Sigmoid colon (tissue), 4 donors: Measurements from ENCODE around the gene INSRR.

Experiments
- EP300 ChIP-seq, 4 donors: sonication (generic); formaldehyde crosslinking; IDR thresholded peaks; one replicate each; pipeline ENCODE4 v1.6.1; 2017; ENCODE audit warnings: antibody characterized with exemption in 4 of 4
- POLR2A ChIP-seq, 2 donors: fragments of 450-650 bp; IDR thresholded peaks; one replicate each; pipeline ENCODE4 v1.6.1; 2016; ENCODE audit warnings: antibody characterized with exemption in 2 of 2, mild to moderate bottlenecking in 2 of 2, moderate library complexity in 2 of 2
- POLR2AphosphoS5 ChIP-seq, 4 donors: sonication (generic); formaldehyde crosslinking; IDR thresholded peaks; one replicate each; pipeline ENCODE4 v1.6.1; 2017; ENCODE audit warnings: antibody characterized with exemption in 4 of 4
- TF ChIP-seq, protein P1 (sequence below), 4 experiments: fragments of 450-650 bp in 3 of 4; fragments of 200-600 bp in 1 of 4; IDR thresholded peaks; one replicate each; pipeline ENCODE4 v1.5.1; 2016 to 2019; ENCODE audit warnings: antibody characterized with exemption in 4 of 4, mild to moderate bottlenecking in 3 of 4, moderate library complexity in 2 of 4

DNA sequence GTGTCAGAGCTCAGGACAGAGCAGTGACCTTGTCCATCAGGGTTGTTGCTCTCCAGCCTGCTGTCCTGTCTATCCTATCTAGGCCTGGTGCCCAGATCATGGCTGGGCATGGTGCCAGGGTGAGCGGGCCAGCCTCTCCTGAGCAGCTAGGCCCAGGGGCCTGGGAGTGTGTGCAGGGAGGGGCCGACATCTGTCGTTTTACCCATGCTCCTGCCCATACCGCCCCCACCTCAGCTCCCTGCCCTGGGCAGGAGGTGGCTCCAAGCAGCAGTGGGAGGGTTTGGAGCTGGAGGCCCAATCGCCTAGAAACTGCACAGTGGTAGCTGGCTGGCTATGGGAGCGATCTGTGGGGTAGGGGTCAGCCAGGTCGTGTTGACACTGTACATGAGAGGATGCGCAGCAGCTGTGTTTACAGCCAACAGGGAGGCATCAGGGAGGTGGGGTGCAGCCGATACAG, 6.5 kb downstream of the INSRR start:
- TF ChIP-seq POLR2A (IDR thresholded peaks at IDR 0.05) (no peak), POLR2AphosphoS5 (IDR thresholded peaks at IDR 0.05) (no peak), EP300 (IDR thresholded peaks at IDR 0.05) (no peak)
- TF ChIP-seq, protein P1, sequence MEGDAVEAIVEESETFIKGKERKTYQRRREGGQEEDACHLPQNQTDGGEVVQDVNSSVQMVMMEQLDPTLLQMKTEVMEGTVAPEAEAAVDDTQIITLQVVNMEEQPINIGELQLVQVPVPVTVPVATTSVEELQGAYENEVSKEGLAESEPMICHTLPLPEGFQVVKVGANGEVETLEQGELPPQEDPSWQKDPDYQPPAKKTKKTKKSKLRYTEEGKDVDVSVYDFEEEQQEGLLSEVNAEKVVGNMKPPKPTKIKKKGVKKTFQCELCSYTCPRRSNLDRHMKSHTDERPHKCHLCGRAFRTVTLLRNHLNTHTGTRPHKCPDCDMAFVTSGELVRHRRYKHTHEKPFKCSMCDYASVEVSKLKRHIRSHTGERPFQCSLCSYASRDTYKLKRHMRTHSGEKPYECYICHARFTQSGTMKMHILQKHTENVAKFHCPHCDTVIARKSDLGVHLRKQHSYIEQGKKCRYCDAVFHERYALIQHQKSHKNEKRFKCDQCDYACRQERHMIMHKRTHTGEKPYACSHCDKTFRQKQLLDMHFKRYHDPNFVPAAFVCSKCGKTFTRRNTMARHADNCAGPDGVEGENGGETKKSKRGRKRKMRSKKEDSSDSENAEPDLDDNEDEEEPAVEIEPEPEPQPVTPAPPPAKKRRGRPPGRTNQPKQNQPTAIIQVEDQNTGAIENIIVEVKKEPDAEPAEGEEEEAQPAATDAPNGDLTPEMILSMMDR (IDR thresholded peaks at IDR 0.05): no peak
